SK-N-MC (cell line): ENCODE results near the gene ACOT2.
"Not testable (repeated sequence)": the region's sequence is repeated elsewhere in the genome, so short reads cannot be mapped to it uniquely, and the experiment has no call there.

ENCODE experiments used
- DNase-seq: peaks from one replicate; pipeline ENCODE4 v3.0.0-alpha.2; 2011; ENCODE audit warnings: low read depth, low spot score
- H3K27ac ChIP-seq: fragments of 200-600 bp; sonication (generic); 2 replicates; pipeline ENCODE4 v1.5.1; 2016; ENCODE audit warnings: mixed run types
- H3K36me3 ChIP-seq: fragments of 200-600 bp; sonication (generic); 2 replicates; pipeline ENCODE4 v1.6.1; 2017; ENCODE audit warnings: antibody characterized with exemption, low read length, mixed read lengths; ENCODE audit not compliant: insufficient read depth
- H3K4me3 ChIP-seq: fragments of 200-600 bp; sonication (generic); 2 replicates; pipeline ENCODE4 v1.5.1; 2016
- H3K9ac ChIP-seq: fragments of 200-600 bp; sonication (generic); 2 replicates; pipeline ENCODE4 v1.8.0; 2017; ENCODE audit warnings: mixed run types, mixed read lengths; ENCODE audit not compliant: insufficient read length
- H3K9me3 ChIP-seq: fragments of 200-600 bp; sonication (generic); 2 replicates; pipeline ENCODE4 v1.6.1; 2017; ENCODE audit warnings: low read depth, mild to moderate bottlenecking, antibody characterized with exemption, low read length, moderate library complexity, mixed read lengths
- EZH2 ChIP-seq: fragments of 200-600 bp; sonication (generic); IDR thresholded peaks from one replicate; pipeline ENCODE4 v1.6.1; 2017; ENCODE audit warnings: antibody characterized with exemption
- FOXP2 ChIP-seq: optimal IDR thresholded peaks from 2 replicates; pipeline ENCODE3; 2011; ENCODE audit warnings: mild to moderate bottlenecking, moderate library complexity; ENCODE audit not compliant: insufficient read depth; ENCODE audit errors: extremely low read length, control extremely low read depth
- POLR2AphosphoS5 ChIP-seq: IDR thresholded peaks from 2 replicates; pipeline ENCODE4 v1.6.1; 2012; ENCODE audit warnings: mild to moderate bottlenecking, low read depth, low read length, borderline replicate concordance

ACOT2 gene

GRCh38 chr14:73569185-73569958, at the start of gene ACOT2:
Gene ACOT2 (plus strand): TSS chr14:73569213. CDS start chr14:73569241, 28 bp downstream.
- DNase-seq, result peak; percentile 8
- H3K36me3 ChIP-seq, H3K9me3 ChIP-seq: not testable (repeated sequence)
- Histone ChIP-seq H3K9ac (peak within 1 kb of the TSS; percentile 79), H3K4me3 (peak within 1 kb of the TSS; percentile 79), H3K27ac (peak within 1 kb of the TSS; percentile 54)

GRCh38 chr14:73521229-73521628, 47.8 kb upstream of the ACOT2 start:
- Histone ChIP-seq H3K36me3 (no peaks in the 10 kb centered on the region), H3K27ac (no peak overlapping the region), H3K9ac (no peak overlapping the region), H3K9me3 (no peaks in the 10 kb centered on the region), H3K4me3 (no peak overlapping the region)
- no peak for DNase-seq
- no peak for TF ChIP-seq POLR2AphosphoS5
- no peak for TF ChIP-seq FOXP2
- no peak for TF ChIP-seq EZH2

- Histone ChIP-seq H3K36me3 (no peaks in the 10 kb centered on the region), H3K9ac (no peak overlapping the region), H3K9me3 (no peaks in the 10 kb centered on the region), H3K4me3 (no peak overlapping the region), H3K27ac (no peak overlapping the region)
- TF ChIP-seq FOXP2 (no peak), EZH2 (no peak), POLR2AphosphoS5 (no peak)
- no peak for DNase-seq
Observed at GRCh38 chr14:73524493-73524892, 44.5 kb upstream of the ACOT2 start.

GRCh38 chr14:73526036-73526984, 42.7 kb upstream of the ACOT2 start:
- Histone ChIP-seq H3K36me3 (no peaks in the 10 kb centered on the region), H3K9me3 (no peaks in the 10 kb centered on the region), H3K27ac (no peak overlapping the region), H3K9ac (no peak overlapping the region), H3K4me3 (no peak overlapping the region)
- no peak for TF ChIP-seq POLR2AphosphoS5
- DNase-seq, result no peak

- not testable (repeated sequence) for DNase-seq, H3K9me3 ChIP-seq, H3K4me3 ChIP-seq, H3K27ac ChIP-seq, H3K36me3 ChIP-seq, H3K9ac ChIP-seq
Observed at GRCh38 chr14:73529356-73529755, 39.7 kb upstream of the ACOT2 start.

GRCh38 chr14:73531971-73532370, 37.0 kb upstream of the ACOT2 start:
- not testable (repeated sequence) for H3K9ac ChIP-seq, H3K27ac ChIP-seq

GRCh38 chr14:73537244-73538045, 31.6 kb upstream of the ACOT2 start:
- H3K9ac ChIP-seq, H3K27ac ChIP-seq, H3K4me3 ChIP-seq, H3K9me3 ChIP-seq, H3K36me3 ChIP-seq, DNase-seq: not testable (repeated sequence)

More at GRCh38 chr14:73531971-73532370, 37.0 kb upstream of the ACOT2 start:
- H3K4me3 ChIP-seq, H3K9me3 ChIP-seq, DNase-seq, H3K36me3 ChIP-seq: not testable (repeated sequence)

GRCh38 chr14:73539017-73539416, 30.0 kb upstream of the ACOT2 start:
- not testable (repeated sequence) for H3K4me3 ChIP-seq, H3K9ac ChIP-seq, H3K36me3 ChIP-seq, H3K9me3 ChIP-seq, H3K27ac ChIP-seq, DNase-seq

GRCh38 chr14:73542961-73543360, 26.1 kb upstream of the ACOT2 start:
- not testable (repeated sequence) for H3K4me3 ChIP-seq, H3K9ac ChIP-seq, H3K36me3 ChIP-seq, H3K9me3 ChIP-seq, DNase-seq, H3K27ac ChIP-seq

- not testable (repeated sequence) for H3K36me3 ChIP-seq, H3K4me3 ChIP-seq, H3K9ac ChIP-seq, H3K9me3 ChIP-seq, H3K27ac ChIP-seq, DNase-seq
Observed at GRCh38 chr14:73545353-73545752, 23.7 kb upstream of the ACOT2 start.

GRCh38 chr14:73549097-73549496, 19.9 kb upstream of the ACOT2 start:
- H3K36me3 ChIP-seq, H3K4me3 ChIP-seq, DNase-seq, H3K27ac ChIP-seq, H3K9ac ChIP-seq, H3K9me3 ChIP-seq: not testable (repeated sequence)

- H3K9ac ChIP-seq, H3K4me3 ChIP-seq, H3K36me3 ChIP-seq, H3K27ac ChIP-seq, DNase-seq, H3K9me3 ChIP-seq: not testable (repeated sequence)
Observed at GRCh38 chr14:73549889-73550524, 19.0 kb upstream of the ACOT2 start.
